Ishikawa (cell line): ENCODE results near the gene ATP10B.

Experiments
- CEBPB ChIP-seq: IDR thresholded peaks from 2 replicates; pipeline ENCODE4 v1.6.1; 2012
- CREB1 ChIP-seq: IDR thresholded peaks from 2 replicates; pipeline ENCODE4 v1.6.1; 2012; ENCODE audit warnings: low read depth
- EGR1 ChIP-seq: IDR thresholded peaks from 2 replicates; pipeline ENCODE4 v1.6.1; 2012
- EP300 ChIP-seq: IDR thresholded peaks from 2 replicates; pipeline ENCODE4 v1.6.1; 2012; ENCODE audit warnings: borderline replicate concordance
- FOXM1 ChIP-seq: IDR thresholded peaks from 2 replicates; pipeline ENCODE4 v1.6.1; 2012; ENCODE audit warnings: low read depth, borderline replicate concordance
- RAD21 ChIP-seq: IDR thresholded peaks from 2 replicates; pipeline ENCODE4 v1.6.1; 2012; ENCODE audit warnings: low read depth
- TAF1 ChIP-seq: IDR thresholded peaks from 2 replicates; pipeline ENCODE4 v1.6.1; 2012; ENCODE audit warnings: low read depth, mild to moderate bottlenecking
- TCF12 ChIP-seq: IDR thresholded peaks from 2 replicates; pipeline ENCODE4 v1.6.1; 2012; ENCODE audit warnings: low read depth
- TEAD4 ChIP-seq: IDR thresholded peaks from 2 replicates; pipeline ENCODE4 v1.6.1; 2012
- YY1 ChIP-seq: IDR thresholded peaks from 2 replicates; pipeline ENCODE4 v1.6.1; 2012; ENCODE audit warnings: low read depth
- ZBTB7A ChIP-seq: IDR thresholded peaks from 2 replicates; pipeline ENCODE4 v1.6.1; 2012; ENCODE audit warnings: low read depth
- TF ChIP-seq, protein P1 (sequence below): IDR thresholded peaks from 2 replicates; pipeline ENCODE4 v1.6.1; 2012; ENCODE audit warnings: low read depth, mild to moderate bottlenecking
- TF ChIP-seq, protein P2 (sequence below): IDR thresholded peaks from 2 replicates; pipeline ENCODE4 v1.6.1; 2012
- TF ChIP-seq, protein P3 (sequence below): IDR thresholded peaks from 2 replicates; pipeline ENCODE4 v1.6.1; 2012

DNA sequence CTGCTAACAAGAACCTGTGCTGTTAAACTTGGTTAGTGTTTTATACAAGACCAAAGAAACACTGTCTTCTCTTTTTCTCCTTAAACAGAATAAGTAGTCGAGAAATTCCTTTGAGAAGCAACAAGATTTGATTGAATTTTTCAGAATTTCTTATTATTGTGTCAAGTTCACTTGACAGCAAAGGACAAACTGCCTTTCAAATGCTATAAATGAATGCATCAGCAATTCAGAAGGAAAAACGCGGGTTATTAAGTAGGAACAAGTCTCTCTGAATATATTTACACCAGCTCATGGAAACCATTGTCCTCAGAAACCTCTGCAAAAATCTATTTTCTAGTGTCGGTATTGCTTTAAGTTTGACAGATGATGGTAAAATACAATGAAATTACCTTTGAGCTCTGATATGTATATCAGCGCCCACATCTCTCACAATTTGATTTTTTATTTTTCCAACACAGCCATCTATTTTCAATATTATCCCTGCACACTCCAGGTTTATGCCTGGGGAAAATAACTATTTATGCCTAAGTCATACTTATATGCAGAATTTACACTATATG is 4.4 kb downstream of the ATP10B start:
- no peak for TF ChIP-seq RAD21
- TF ChIP-seq FOXM1 = no peak
- no peak for TF ChIP-seq TAF1
- TF ChIP-seq, protein P1, sequence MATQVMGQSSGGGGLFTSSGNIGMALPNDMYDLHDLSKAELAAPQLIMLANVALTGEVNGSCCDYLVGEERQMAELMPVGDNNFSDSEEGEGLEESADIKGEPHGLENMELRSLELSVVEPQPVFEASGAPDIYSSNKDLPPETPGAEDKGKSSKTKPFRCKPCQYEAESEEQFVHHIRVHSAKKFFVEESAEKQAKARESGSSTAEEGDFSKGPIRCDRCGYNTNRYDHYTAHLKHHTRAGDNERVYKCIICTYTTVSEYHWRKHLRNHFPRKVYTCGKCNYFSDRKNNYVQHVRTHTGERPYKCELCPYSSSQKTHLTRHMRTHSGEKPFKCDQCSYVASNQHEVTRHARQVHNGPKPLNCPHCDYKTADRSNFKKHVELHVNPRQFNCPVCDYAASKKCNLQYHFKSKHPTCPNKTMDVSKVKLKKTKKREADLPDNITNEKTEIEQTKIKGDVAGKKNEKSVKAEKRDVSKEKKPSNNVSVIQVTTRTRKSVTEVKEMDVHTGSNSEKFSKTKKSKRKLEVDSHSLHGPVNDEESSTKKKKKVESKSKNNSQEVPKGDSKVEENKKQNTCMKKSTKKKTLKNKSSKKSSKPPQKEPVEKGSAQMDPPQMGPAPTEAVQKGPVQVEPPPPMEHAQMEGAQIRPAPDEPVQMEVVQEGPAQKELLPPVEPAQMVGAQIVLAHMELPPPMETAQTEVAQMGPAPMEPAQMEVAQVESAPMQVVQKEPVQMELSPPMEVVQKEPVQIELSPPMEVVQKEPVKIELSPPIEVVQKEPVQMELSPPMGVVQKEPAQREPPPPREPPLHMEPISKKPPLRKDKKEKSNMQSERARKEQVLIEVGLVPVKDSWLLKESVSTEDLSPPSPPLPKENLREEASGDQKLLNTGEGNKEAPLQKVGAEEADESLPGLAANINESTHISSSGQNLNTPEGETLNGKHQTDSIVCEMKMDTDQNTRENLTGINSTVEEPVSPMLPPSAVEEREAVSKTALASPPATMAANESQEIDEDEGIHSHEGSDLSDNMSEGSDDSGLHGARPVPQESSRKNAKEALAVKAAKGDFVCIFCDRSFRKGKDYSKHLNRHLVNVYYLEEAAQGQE = no peak
- TF ChIP-seq EGR1 = no peak
- no peak for TF ChIP-seq TEAD4
- no peak for TF ChIP-seq YY1
- no peak for TF ChIP-seq CEBPB
- TF ChIP-seq EP300 = no peak
- TF ChIP-seq CREB1 = no peak
- no peak for TF ChIP-seq TCF12
- TF ChIP-seq ZBTB7A = no peak
- TF ChIP-seq, protein P2, sequence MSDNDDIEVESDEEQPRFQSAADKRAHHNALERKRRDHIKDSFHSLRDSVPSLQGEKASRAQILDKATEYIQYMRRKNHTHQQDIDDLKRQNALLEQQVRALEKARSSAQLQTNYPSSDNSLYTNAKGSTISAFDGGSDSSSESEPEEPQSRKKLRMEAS = no peak
- TF ChIP-seq, protein P3, sequence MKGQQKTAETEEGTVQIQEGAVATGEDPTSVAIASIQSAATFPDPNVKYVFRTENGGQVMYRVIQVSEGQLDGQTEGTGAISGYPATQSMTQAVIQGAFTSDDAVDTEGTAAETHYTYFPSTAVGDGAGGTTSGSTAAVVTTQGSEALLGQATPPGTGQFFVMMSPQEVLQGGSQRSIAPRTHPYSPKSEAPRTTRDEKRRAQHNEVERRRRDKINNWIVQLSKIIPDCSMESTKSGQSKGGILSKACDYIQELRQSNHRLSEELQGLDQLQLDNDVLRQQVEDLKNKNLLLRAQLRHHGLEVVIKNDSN = no peak
